C4-2B (cell line): ENCODE results near the gene C10orf71.

ENCODE experiments used
- H3K27ac ChIP-seq: fragments of 450-650 bp; 2 replicates; pipeline ENCODE4 v1.5.1; 2017
- ZFX ChIP-seq: fragments of 450-650 bp; IDR thresholded peaks from 2 replicates; pipeline ENCODE4 v1.6.1; 2017
- TF ChIP-seq, protein P1 (sequence below): fragments of 450-650 bp; conservative IDR thresholded peaks from 2 replicates; pipeline ENCODE4 v1.5.1; 2017; ENCODE audit warnings: mild to moderate bottlenecking

C10orf71 gene

DNA sequence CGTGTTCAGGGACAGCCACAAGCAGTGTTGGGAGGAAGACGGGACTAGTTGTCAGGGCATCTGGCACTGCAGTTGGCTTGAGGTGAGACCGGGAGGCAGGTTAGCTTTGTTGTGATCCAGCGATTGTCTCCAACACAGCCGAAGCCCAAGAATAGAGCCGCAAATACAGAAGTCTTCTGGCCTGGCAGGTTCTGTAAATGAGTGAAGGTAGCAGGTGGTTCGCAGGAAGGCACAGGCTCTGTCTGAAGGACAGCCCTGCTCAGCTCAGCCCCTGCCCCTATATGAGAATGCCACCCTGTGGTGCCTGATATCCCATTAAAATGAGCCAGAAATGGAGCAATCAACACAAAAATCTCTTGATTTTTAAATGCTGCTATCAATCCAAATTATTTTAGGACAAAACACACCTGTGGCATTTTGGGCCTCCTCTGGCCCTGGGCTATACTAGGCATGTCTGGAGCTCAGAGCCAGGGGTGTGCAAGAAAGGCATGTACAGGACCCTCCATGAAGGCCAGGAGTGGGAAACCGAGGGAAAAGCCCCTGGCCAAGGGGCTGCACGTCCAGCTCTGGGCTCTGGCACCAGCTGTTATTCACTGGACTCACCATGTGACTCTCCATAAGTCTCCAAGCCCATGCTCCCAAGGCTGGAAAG is 11.2 kb upstream of the C10orf71 start:
- TF ChIP-seq ZFX, result no peak
- TF ChIP-seq, protein P1, sequence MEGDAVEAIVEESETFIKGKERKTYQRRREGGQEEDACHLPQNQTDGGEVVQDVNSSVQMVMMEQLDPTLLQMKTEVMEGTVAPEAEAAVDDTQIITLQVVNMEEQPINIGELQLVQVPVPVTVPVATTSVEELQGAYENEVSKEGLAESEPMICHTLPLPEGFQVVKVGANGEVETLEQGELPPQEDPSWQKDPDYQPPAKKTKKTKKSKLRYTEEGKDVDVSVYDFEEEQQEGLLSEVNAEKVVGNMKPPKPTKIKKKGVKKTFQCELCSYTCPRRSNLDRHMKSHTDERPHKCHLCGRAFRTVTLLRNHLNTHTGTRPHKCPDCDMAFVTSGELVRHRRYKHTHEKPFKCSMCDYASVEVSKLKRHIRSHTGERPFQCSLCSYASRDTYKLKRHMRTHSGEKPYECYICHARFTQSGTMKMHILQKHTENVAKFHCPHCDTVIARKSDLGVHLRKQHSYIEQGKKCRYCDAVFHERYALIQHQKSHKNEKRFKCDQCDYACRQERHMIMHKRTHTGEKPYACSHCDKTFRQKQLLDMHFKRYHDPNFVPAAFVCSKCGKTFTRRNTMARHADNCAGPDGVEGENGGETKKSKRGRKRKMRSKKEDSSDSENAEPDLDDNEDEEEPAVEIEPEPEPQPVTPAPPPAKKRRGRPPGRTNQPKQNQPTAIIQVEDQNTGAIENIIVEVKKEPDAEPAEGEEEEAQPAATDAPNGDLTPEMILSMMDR, result no peak
- H3K27ac ChIP-seq, result no peak overlapping the region

DNA sequence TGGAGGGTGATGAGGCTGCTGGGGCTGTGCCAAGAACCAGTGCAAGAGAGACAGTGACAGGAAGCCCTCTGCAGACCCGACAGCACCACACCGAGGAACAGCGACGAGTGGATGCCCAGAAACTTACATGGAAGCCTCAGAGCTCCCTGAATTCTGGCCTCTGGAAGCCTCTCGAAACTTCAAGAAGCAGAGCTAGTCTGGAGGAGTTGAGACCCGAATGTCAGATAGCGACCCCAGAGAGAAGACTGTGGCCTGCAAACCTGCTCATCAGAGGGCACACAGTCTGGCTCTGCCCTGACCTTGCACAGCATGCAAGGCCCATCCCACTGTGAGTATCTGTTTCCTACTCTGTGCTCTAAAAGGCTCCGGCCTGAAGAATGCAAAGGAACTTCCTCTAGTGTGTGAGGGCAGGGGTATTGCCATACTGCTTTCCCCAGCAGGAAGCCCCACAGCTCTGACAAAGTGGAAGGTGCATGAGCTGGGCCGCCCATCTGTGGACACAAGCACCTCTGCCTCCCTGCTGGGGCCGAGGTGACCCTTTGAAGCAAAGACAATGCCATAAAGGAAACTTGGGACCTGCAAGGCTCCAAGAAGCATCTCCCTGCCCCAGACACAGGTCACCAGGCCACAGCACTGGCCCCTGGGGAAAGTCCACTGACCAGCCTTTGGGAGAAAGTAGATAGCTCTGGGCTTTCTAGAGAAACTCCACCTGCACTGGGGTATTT is 10.5 kb upstream of the C10orf71 start:
- no peak overlapping the region for H3K27ac ChIP-seq
- TF ChIP-seq, protein P1, result no peak
- TF ChIP-seq ZFX, result no peak

DNA sequence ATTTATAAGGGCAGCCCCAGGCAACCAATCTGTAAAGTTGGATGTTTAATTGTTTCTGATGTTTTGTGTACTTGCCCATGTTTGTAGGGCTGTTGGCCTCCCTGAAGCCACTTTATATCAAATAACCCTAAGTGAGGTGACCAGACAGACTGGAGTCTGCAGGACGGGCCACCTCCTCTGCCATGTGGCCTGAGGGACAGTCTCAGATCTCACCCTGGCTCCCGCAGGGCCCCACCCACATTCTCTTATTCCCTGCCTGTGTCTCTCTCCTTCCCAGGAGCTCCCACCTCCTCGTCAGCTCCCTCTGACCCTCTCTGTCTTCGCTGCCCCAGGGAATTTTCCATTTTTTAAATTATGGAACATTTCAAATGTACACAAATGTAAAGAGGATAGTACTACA is 9.5 kb upstream of the C10orf71 start:
- TF ChIP-seq, protein P1, result no peak
- no peak for TF ChIP-seq ZFX

DNA sequence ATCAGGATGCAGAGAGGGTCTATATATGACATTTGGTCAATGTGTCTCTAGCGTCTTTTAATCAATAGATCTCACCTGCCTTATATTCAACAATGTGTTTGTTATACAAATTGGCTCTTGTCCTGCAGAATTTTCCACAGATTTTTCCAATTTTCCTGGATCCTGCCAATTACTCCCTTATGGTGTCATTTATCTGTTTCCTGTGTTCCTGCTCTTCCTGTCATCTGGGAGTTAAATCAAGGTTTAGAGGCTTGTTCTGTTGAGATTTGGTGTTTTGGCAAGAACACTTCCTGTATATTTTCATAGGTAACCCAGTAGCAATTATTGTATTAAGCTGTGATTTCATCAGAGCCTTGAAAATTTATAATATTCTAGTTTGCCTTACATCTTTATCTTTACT is 8.8 kb upstream of the C10orf71 start:
- no peak overlapping the region for H3K27ac ChIP-seq
- TF ChIP-seq, protein P1, result no peak
- TF ChIP-seq ZFX, result no peak

More for the DNA sequence above, 9.5 kb upstream of the C10orf71 start:
- no peak overlapping the region for H3K27ac ChIP-seq

DNA sequence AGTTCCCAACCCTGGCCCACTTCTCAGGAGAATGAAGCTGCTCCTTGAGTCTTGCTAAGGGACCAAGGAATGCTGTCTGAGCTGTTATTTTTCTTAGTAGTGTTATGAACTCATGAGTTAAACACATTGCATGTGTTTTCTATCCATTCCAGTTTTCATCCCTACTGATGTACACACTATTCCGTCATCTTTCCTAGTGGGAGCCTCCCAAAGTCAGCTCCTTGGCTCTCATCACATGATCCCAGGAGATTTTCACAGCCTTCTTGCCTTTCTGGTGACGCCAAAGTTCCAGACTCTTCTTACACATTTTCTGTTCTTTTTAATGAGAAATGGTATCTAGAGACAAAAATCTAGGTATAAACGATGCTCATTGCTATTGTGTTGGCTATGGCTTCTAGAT is 8.4 kb upstream of the C10orf71 start:
- H3K27ac ChIP-seq, result no peak overlapping the region
- TF ChIP-seq, protein P1, result no peak
- no peak for TF ChIP-seq ZFX

DNA sequence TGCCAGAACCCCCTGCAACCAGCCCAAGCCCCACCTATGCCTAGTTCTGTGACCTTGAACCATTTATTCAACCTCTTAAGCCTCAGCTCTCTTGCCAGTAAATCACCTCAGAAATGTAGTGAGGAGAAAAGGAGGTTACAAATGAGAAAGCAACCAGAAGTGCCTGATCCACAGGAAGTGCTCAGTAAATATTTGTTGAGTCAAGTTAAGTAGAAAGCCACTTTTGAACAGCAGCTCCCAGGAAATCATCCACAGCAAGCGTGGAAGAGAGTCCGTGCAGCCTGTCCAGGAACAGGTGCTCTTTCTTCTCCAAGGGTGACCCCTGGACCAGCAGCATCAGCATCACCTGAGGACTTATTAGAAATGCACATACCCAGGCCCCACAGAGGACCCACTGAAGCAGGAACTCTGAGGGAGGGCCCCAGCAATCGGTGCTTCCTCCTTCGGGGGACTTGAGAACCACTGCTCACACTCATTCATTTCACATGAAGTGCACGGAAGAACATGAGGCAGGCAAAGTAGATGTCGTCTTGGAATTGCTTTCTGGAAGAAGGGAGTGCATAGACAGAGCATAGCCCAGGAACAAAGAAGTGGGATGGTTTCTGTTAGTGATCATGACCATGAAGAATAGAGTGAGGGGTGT is 6.3 kb upstream of the C10orf71 start:
- TF ChIP-seq, protein P1, result no peak
- no peak for TF ChIP-seq ZFX
- no peak overlapping the region for H3K27ac ChIP-seq

DNA sequence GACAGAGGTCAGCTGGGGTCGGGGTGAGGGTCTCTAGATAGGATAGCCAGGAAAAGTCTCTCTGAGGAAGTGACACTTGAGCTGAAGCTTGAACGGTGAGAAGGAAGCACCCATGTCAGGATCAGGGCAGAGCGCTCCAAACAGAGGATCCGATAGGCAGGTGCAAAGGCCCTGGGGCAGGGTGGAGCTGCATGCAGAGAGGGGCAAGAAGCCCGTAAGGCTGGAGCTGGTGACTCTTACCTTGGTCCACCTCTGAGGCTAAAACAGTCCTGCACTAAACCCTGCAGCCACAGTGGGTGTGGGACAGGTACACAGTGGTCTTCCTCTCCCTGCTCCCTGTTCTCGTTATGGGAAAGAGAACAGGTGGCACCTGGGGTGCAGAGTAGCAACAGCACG is 5.8 kb upstream of the C10orf71 start:
- H3K27ac ChIP-seq, result no peak overlapping the region
- TF ChIP-seq, protein P1, result no peak
- no peak for TF ChIP-seq ZFX
